GM12801 (cell line): ENCODE data around the gene CAPZA1.
A peak's percentile ranks its signal among the peaks of the same experiment; 100 is the strongest.

Experiments used
- TF ChIP-seq, protein P1 (sequence below): IDR thresholded peaks from one replicate; pipeline ENCODE4 v1.5.1; 2011; ENCODE audit warnings: control low read depth; ENCODE audit not compliant: insufficient read length; ENCODE audit errors: extremely low read depth

Gene CAPZA1

GRCh38 chr1:112715264-112716053 lies 95.8 kb downstream of the CAPZA1 start, which contains the start of gene PPM1J:
Gene PPM1J, minus strand, starts transcription at chr1:112715332. Its CDS starts 31 bp downstream, at chr1:112715301.
- TF ChIP-seq, protein P1, sequence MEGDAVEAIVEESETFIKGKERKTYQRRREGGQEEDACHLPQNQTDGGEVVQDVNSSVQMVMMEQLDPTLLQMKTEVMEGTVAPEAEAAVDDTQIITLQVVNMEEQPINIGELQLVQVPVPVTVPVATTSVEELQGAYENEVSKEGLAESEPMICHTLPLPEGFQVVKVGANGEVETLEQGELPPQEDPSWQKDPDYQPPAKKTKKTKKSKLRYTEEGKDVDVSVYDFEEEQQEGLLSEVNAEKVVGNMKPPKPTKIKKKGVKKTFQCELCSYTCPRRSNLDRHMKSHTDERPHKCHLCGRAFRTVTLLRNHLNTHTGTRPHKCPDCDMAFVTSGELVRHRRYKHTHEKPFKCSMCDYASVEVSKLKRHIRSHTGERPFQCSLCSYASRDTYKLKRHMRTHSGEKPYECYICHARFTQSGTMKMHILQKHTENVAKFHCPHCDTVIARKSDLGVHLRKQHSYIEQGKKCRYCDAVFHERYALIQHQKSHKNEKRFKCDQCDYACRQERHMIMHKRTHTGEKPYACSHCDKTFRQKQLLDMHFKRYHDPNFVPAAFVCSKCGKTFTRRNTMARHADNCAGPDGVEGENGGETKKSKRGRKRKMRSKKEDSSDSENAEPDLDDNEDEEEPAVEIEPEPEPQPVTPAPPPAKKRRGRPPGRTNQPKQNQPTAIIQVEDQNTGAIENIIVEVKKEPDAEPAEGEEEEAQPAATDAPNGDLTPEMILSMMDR, result no peak

DNA sequence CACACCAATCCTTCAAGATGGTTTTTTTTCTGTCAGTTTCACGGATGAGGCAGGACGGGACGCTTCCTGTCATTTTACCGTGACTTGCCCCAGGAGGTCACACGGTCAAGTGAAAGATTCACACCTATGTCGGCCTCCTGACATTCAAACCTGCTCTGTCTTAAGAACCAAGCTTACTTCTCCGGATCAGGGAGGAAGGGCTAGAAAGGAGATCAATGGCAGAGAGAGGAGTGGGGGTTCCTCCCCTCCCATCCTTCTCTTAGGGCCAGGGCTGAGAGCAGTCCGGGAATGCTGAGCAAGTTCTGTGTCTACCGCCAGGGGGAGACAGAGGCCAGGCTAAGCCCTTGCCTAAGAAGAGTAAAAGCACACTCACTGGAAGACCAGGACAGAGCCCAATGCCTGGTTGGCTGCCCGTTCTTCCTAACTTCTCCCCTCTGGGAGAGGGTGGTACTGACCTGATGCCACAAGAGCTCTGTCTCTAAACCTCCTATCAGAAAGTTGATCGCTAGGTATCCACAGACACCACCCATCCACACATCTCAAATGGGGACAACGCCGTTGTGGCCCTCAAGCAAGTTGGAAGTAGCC lies 96.6 kb downstream of the CAPZA1 start:
- TF ChIP-seq, protein P1, result peak; percentile 77

GRCh38 chr1:112717263-112717873 lies 97.7 kb downstream of the CAPZA1 start:
- TF ChIP-seq, protein P1, result no peak

- TF ChIP-seq, protein P1, result no peak
These were observed 99.2 kb downstream of the CAPZA1 start for GRCh38 chr1:112718691-112719418.

DNA sequence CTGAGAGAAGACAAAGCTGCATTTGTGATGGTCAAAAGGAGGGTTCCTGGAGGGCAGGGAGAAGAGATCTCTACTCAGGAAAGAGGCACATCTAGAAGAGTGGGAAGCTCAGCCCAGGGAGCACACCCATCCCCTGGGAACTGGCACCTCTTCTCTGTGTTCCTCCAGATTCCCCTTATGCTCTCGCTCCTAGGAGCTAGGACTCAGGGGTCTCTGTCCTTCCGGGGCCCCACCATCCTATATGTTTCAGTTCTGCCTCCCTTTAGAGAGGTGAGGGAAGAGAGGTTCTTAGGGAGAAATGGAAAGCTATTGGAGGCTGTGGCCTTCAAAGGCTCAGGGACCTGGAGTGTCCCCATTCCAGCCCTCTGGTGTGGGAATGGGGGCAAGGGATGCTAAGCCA lies 100.1 kb downstream of the CAPZA1 start:
- TF ChIP-seq, protein P1, result no peak

DNA sequence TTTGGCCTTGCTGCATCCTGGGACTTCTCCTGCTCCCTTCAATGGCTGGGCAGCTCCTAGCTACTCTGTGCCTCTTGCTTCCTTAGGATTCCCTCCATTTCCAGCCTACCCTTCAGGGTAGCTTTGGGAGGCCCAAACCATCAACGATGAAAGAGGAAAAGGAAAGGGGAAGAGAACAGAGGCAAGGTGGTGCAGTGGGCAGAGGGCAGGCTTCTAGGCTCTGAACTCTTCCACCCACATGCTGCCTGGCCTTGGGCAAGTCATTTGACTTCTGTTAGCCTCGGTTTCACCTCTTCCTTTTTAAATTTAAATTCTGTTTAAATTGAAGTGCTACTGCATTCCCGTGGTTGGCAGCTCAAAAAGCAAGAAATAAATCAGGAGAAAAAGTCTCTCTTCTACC lies 101.2 kb downstream of the CAPZA1 start:
- TF ChIP-seq, protein P1, result no peak
